Prostate gland (tissue), 2 donors: Measurements from ENCODE around the gene CAB39L.

Experiments
- CTCF ChIP-seq, 4 experiments: fragments of 200-600 bp in 2 of 4; fragments of 450-650 bp in 2 of 4; sonication (generic) in 2 of 4; IDR thresholded peaks; 1 replicate in 3 of 4; 2 replicates in 1 of 4; pipeline ENCODE4 v1.5.1; 2016 to 2019; ENCODE audit warnings: antibody characterized with exemption in 4 of 4, mild to moderate bottlenecking in 2 of 4, moderate library complexity in 2 of 4
- POLR2A ChIP-seq: fragments of 450-650 bp; IDR thresholded peaks from one replicate; pipeline ENCODE4 v1.6.1; 2016; ENCODE audit warnings: antibody characterized with exemption, mild to moderate bottlenecking

- TF ChIP-seq POLR2A (no peak), CTCF (IDR thresholded peaks at IDR 0.05) (no peak)
These were observed 6.2 kb downstream of the CAB39L start for GRCh38 chr13:49437705-49438104.
